Panc1 (cell line): ENCODE measurements around the gene PKP2.

Source experiments
- POLR2AphosphoS5 ChIP-seq: IDR thresholded peaks from 2 replicates; pipeline ENCODE4 v1.6.1; 2012; ENCODE audit warnings: mild to moderate bottlenecking, low read depth, low read length, moderate library complexity
- TF ChIP-seq, protein P1 (sequence below): fragments of 450-650 bp; IDR thresholded peaks from 2 replicates; pipeline ENCODE4 v1.5.1; 2017; ENCODE audit warnings: mild to moderate bottlenecking

- TF ChIP-seq, protein P1, sequence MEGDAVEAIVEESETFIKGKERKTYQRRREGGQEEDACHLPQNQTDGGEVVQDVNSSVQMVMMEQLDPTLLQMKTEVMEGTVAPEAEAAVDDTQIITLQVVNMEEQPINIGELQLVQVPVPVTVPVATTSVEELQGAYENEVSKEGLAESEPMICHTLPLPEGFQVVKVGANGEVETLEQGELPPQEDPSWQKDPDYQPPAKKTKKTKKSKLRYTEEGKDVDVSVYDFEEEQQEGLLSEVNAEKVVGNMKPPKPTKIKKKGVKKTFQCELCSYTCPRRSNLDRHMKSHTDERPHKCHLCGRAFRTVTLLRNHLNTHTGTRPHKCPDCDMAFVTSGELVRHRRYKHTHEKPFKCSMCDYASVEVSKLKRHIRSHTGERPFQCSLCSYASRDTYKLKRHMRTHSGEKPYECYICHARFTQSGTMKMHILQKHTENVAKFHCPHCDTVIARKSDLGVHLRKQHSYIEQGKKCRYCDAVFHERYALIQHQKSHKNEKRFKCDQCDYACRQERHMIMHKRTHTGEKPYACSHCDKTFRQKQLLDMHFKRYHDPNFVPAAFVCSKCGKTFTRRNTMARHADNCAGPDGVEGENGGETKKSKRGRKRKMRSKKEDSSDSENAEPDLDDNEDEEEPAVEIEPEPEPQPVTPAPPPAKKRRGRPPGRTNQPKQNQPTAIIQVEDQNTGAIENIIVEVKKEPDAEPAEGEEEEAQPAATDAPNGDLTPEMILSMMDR: no peak
- no peak for TF ChIP-seq POLR2AphosphoS5
Observed at GRCh38 chr12:32757157-32757556, 139.4 kb downstream of the PKP2 start.
